Dendritic cell treated with granulocyte-macrophage colony-stimulating factor and Interleukin-4, amounts not matched to agents 40 ng/mL and 50 ng/mL, for 4 days (primary cell): ENCODE measurements around the gene QRFP.

Source experiments
- H3K27ac Mint-ChIP-seq: one replicate; pipeline ENCODE4 v1.8.0; 2022; ENCODE audit warnings: mild to moderate bottlenecking, mixed read lengths
- H3K27me3 Mint-ChIP-seq: one replicate; pipeline ENCODE4 v1.8.0; 2022; ENCODE audit warnings: mild to moderate bottlenecking, mixed read lengths
- H3K36me3 Mint-ChIP-seq: one replicate; pipeline ENCODE4 v1.8.0; 2022; ENCODE audit warnings: low read depth, mixed read lengths
- H3K4me1 Mint-ChIP-seq: one replicate; pipeline ENCODE4 v1.8.0; 2022; ENCODE audit warnings: low read depth, mixed read lengths
- H3K4me3 Mint-ChIP-seq: one replicate; pipeline ENCODE4 v1.8.0; 2022; ENCODE audit warnings: mild to moderate bottlenecking, moderate library complexity, mixed read lengths
- H3K9me3 Mint-ChIP-seq: one replicate; pipeline ENCODE4 v1.8.0; 2022; ENCODE audit warnings: mixed read lengths
- intact Hi-C: fragments of 100-400 bp; cut with micrococcal nuclease; formaldehyde crosslinking; loops from one replicate; pipeline ENCODE4 v1.15.0; 2022

QRFP gene

DNA sequence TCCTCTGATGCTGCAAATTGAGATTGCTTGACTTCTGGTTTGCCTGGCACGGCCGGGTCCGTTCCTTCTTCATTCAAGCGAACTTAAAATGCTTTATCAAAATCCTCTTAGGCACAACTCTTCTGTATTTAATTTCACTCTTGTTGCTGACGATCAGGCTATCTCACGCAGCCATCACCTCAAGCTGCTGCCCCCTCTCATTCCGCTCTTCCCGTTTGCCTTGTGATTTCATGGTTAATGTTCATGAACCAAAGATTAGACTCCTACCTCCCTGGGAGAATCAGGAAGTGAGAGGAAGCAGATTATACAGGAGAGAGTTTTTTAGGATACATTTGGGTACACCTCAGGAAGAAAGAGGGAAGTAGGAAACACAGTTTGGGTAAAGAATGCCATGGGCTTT, 22.6 kb downstream of the QRFP start:
- no peak overlapping the region for H3K4me3 Mint-ChIP-seq
- intact Hi-C loops: no loop called here
- peaks cover 84% of the 10 kb centered on the region for H3K36me3 Mint-ChIP-seq
- H3K4me1 Mint-ChIP-seq: no peaks in the 10 kb centered on the region
- H3K9me3 Mint-ChIP-seq: no peaks in the 10 kb centered on the region
- H3K27me3 Mint-ChIP-seq: no peaks in the 10 kb centered on the region
- H3K27ac Mint-ChIP-seq: no peak overlapping the region

DNA sequence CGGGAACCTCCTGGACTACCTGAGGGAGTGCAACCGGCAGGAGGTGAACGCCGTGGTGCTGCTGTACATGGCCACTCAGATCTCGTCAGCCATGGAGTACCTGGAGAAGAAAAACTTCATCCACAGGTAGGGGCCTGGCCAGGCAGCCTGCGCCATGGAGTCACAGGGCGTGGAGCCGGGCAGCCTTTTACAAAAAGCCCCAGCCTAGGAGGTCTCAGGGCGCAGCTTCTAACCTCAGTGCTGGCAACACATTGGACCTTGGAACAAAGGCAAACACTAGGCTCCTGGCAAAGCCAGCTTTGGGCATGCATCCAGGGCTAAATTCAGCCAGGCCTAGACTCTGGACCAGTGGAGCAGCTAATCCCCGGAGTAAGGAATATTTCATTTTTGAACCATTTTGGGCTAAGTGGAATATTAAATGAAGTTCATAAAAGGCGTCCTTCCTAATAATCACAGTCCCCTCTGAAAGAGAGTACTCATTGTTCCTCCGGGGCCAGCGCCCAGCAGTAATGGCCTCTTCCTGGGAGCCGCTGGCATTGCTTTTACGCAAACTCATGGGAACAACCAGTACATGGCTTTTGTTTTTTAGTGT, 23.6 kb downstream of the QRFP start:
- Mint-ChIP-seq H3K27me3 (no peaks in the 10 kb centered on the region), H3K9me3 (no peaks in the 10 kb centered on the region), H3K27ac (no peak overlapping the region), H3K4me3 (no peak overlapping the region), H3K36me3 (peaks cover 81% of the 10 kb centered on the region), H3K4me1 (no peaks in the 10 kb centered on the region)
- intact Hi-C loops: no loop called here

DNA sequence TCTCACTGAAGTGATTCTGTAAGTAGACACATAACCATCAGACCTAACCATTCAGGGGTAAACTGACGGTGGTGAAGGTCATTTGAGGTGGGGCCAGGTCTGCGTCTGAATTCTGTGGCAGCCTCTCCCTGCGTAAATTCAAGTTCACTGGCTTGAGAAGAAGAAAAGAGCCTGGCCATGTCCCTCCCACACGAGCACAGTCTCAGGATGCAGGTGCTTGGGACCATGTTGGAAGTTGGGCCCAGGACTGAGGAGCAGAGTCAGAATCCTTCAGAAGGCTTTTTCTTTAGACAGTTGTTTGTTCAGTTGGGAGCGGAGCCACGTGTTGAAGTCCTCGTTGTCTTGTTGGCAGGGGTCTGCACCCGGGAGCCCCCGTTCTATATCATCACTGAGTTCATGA, 24.1 kb downstream of the QRFP start:
- H3K9me3 Mint-ChIP-seq: no peaks in the 10 kb centered on the region
- no peaks in the 10 kb centered on the region for H3K27me3 Mint-ChIP-seq
- no peak overlapping the region for H3K4me3 Mint-ChIP-seq
- no peaks in the 10 kb centered on the region for H3K4me1 Mint-ChIP-seq
- no peak overlapping the region for H3K27ac Mint-ChIP-seq
- H3K36me3 Mint-ChIP-seq: peaks cover 81% of the 10 kb centered on the region
- intact Hi-C loops: no loop called here

DNA sequence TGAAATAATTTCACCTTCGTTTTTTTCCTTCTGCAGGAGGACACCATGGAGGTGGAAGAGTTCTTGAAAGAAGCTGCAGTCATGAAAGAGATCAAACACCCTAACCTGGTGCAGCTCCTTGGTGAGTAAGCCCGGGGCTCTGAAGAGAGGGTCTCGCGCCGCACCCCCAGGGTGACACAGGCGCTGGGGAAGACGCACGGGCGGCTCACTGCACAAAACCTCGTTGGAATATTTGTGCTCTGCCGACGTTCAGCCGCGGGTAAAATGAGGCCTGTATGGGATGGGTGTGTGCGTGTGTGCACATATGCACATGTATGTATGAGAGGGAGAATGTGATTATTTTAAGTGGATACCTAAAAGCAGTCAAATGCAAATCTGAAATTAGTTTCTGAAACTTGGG, 24.5 kb downstream of the QRFP start:
- H3K27me3 Mint-ChIP-seq: no peaks in the 10 kb centered on the region
- intact Hi-C loops: no loop called here
- peaks cover 78% of the 10 kb centered on the region for H3K36me3 Mint-ChIP-seq
- H3K4me1 Mint-ChIP-seq: no peaks in the 10 kb centered on the region
- H3K27ac Mint-ChIP-seq: no peak overlapping the region
- no peak overlapping the region for H3K4me3 Mint-ChIP-seq
- no peaks in the 10 kb centered on the region for H3K9me3 Mint-ChIP-seq

DNA sequence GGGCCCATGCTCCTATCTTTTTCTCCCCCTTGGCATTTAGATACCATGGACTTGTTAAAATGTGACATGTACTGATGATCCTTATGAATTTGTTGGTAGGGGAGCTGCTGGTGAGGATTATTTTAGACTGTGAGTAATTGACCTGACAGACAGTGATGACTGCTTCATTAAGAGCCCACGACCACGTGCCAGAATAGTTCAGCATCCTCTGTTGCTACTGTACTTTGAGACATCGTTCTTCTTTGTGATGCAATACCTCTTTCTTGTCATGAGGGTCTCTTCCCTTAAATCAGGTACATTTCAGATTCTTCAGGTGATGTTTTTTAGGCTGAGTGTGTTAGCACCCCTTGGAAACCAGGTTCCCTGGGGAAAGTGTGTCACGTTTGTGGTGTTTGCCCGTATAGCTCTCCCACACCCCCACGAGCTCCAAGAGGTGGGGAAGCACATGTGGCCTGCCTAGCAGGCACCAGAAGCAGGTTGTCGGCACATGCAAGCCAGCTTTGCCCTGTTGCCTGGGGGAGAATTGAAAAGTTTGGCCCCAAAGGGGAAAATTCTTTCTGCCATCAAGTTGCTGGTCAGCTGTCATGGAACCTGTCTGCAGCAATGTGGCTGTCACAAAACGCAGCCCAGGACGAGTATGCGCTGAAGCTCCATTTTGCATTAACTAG, 25.1 kb downstream of the QRFP start:
- H3K27ac Mint-ChIP-seq: no peak overlapping the region

DNA sequence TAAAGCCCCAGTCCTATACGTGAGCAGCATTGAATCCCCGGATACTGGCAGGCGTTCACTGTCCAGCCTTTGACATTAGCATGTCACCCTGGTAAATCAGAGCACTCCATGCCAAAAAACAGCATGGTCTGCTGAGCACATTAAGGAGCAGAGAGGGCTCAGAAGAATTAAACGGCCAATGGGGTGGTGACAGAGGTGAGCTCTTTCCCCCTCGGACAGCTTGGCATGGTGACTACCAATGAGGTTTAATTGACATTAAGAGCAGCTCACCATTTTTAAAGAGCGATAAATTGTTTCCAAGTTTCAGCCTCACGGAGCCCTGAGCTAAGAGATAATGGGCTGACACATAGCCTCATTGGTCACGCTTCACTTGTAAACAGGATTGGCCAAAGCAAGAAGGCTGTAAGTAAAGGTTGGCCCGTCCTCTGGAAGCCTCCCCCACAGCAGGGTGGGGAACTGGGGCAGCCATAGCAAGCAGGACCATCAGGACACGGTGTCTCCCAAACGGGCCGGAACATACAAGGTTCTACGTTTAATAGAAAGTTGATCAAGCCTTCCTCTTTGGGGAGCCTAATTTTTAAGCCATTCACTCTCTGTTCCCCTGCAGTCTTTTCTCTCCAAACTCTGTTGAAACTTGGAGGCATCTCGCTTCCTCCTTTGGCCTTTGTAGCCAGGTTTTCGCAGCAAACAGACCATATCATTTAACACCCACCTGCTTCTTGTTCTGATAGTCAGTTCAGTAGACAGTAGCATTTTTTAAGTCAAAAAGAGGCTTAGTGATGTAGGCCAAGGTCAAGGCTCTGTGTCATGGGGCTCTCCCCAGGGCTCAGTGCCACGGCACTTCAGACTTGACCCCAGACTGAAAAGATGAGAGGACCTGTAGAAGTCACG, 25.9 kb downstream of the QRFP start:
- H3K27me3 Mint-ChIP-seq: no peaks in the 10 kb centered on the region
- intact Hi-C loops: no loop called here
- no peak overlapping the region for H3K4me3 Mint-ChIP-seq
- peaks cover 67% of the 10 kb centered on the region for H3K36me3 Mint-ChIP-seq
- H3K9me3 Mint-ChIP-seq: no peaks in the 10 kb centered on the region
- H3K4me1 Mint-ChIP-seq: peaks cover 5% of the 10 kb centered on the region
- no peak overlapping the region for H3K27ac Mint-ChIP-seq

More for the DNA sequence above, 25.1 kb downstream of the QRFP start:
- Mint-ChIP-seq H3K36me3 (peaks cover 72% of the 10 kb centered on the region), H3K4me3 (no peak overlapping the region), H3K4me1 (no peaks in the 10 kb centered on the region), H3K27me3 (no peaks in the 10 kb centered on the region), H3K9me3 (no peaks in the 10 kb centered on the region)
- intact Hi-C loops: no loop called here

DNA sequence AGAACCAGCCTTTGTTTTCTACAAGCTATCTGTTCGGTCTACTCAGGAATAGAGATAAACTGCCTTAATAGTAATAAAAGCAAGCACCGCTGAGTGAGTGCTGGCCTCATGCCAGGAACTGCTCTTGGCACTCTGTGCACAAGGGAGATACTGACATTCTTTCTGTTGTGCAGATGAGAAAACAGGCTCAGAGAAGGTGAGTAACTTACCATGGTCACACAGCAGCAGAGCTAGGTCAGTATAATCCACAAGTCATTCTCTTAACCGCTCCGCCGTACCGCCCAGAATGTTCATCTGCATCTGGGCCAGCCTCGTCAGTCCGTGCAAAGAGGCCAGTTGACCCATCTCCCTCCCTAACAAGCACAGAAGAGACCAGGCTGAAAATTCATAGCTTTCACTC, 27.4 kb downstream of the QRFP start:
- intact Hi-C loops: no loop called here
- Mint-ChIP-seq H3K9me3 (no peaks in the 10 kb centered on the region), H3K36me3 (peaks cover 66% of the 10 kb centered on the region), H3K4me3 (no peak overlapping the region), H3K27ac (no peak overlapping the region), H3K27me3 (no peaks in the 10 kb centered on the region), H3K4me1 (peaks cover 5% of the 10 kb centered on the region)

DNA sequence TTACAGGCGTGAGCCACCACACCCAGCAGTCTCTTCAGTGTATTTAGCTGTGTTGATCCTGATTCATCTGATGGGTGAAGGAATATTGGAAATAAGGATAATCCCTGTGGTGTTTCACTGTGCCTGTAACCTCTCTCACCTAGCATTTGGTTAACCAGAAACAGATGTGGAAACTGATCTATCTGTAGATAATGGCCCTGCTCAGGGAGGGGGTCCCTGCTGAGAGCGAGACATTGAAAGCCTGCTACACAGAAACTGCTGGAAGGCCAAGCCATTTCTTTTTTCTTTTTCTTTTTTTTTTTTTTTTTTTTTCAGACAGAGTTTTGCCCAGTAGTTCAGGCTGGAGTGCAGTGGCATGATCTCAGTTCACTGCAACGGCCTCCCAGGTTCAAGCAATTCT, 28.4 kb downstream of the QRFP start:
- intact Hi-C loops: no loop called here
- Mint-ChIP-seq H3K4me1 (peaks cover 5% of the 10 kb centered on the region), H3K4me3 (no peak overlapping the region), H3K9me3 (no peaks in the 10 kb centered on the region), H3K27ac (no peak overlapping the region), H3K36me3 (peaks cover 60% of the 10 kb centered on the region), H3K27me3 (no peaks in the 10 kb centered on the region)

DNA sequence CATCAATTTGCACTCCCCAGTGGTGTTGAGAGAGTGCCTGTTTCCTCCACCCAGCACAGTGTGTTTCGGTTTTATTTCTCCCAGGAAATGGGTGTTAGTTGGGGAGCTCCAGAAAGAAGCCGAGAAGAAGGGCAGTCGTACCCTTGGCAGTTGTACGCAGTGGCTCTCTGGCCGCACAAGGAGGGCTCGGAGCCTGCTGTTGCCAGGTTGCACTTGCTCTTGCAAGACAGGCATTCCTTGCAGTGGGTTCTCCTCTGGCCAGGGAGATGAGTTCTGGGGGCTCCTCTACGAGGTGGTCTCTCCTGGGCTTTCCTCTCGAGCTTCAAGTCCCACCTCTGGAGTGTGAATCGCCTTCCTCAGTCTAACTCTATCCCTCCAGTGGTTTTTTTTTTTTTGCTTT, 29.1 kb downstream of the QRFP start:
- intact Hi-C loops: loop anchor here (2.0 kb wide), 1 partner anchor 179 kb away; no protein-coding TSS in a partner anchor
- no peaks in the 10 kb centered on the region for H3K27me3 Mint-ChIP-seq
- H3K36me3 Mint-ChIP-seq: peaks cover 60% of the 10 kb centered on the region
- H3K9me3 Mint-ChIP-seq: no peaks in the 10 kb centered on the region
- H3K4me3 Mint-ChIP-seq: no peak overlapping the region
- no peak overlapping the region for H3K27ac Mint-ChIP-seq
- H3K4me1 Mint-ChIP-seq: peaks cover 5% of the 10 kb centered on the region

DNA sequence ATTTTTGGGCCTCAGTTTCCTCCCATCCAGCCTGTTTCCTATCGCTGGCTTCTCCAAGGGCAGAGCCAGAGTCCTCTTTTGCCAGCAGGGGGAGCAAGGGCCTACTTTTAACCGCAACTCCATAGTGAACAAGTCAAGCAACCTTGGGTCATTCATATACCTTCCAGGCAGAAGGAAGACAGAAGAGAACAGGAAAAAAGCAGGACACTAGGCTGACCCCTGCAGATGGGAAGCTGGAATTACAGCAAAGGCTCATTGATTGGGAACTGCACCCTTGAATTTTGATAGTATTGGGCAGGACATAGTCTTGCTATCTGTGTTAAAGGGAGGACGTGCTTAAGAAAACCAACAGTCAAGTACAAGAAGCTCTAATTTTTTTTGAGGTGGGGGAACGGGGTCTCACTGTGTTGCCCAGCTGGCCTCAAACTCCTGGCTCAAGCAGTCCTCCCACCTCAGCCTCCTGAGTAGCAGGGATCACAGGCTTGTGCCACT, 30.1 kb downstream of the QRFP start:
- H3K27ac Mint-ChIP-seq: no peak overlapping the region
- peaks cover 56% of the 10 kb centered on the region for H3K36me3 Mint-ChIP-seq
- H3K4me3 Mint-ChIP-seq: no peak overlapping the region
- H3K27me3 Mint-ChIP-seq: no peaks in the 10 kb centered on the region
- intact Hi-C loops: loop anchor here (1.0 to 2.0 kb wide), 2 partner anchors 132 to 180 kb away; no protein-coding TSS in a partner anchor
- peaks cover 5% of the 10 kb centered on the region for H3K4me1 Mint-ChIP-seq
- no peaks in the 10 kb centered on the region for H3K9me3 Mint-ChIP-seq

DNA sequence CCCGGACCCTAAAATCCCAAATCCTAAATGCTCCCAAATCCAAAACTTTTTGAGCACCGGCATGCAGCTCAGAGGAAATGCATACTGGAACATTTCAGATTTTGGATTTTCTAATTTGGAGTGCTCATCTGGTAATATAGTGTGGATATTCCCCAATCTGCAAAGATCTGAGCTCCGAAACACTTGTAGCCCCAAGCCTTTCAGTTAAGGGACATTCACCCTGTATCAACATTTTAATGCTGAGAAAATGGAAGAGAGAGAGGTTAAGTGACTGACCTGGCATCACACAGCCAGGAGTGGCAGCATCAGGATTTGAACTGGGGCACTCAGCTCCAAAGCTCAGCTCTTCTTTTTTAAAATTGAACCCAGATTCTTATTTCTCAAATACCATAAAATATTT, 30.7 kb downstream of the QRFP start:
- intact Hi-C loops: loop anchor here (1.0 to 2.0 kb wide), 2 partner anchors 132 to 181 kb away; no protein-coding TSS in a partner anchor
- H3K27me3 Mint-ChIP-seq: no peaks in the 10 kb centered on the region
- H3K9me3 Mint-ChIP-seq: no peaks in the 10 kb centered on the region
- peaks cover 5% of the 10 kb centered on the region for H3K4me1 Mint-ChIP-seq
- no peak overlapping the region for H3K27ac Mint-ChIP-seq
- H3K36me3 Mint-ChIP-seq: peaks cover 51% of the 10 kb centered on the region
- no peak overlapping the region for H3K4me3 Mint-ChIP-seq

DNA sequence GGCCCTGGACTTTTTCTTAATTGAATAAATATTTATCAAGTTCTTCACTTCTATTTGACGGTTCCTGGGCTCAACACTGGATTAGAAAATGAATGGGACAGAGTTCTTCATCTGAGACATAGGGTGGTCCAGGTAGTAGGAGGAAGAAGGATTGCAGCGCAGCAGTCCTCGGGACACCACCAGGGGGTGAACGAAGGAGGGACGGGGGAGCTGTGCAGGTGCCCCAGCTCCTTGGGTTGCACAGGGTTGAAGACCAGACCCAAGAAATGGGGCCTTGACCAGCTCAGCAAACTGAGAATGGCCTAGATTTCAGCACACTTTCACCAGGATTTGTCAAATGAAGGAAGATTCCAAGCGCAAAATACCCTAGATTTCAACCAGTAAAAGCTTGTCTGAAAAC, 32.1 kb downstream of the QRFP start:
- H3K9me3 Mint-ChIP-seq: no peaks in the 10 kb centered on the region
- intact Hi-C loops: no loop called here
- peaks cover 64% of the 10 kb centered on the region for H3K36me3 Mint-ChIP-seq
- no peaks in the 10 kb centered on the region for H3K27me3 Mint-ChIP-seq
- H3K27ac Mint-ChIP-seq: no peak overlapping the region
- peaks cover 5% of the 10 kb centered on the region for H3K4me1 Mint-ChIP-seq
- no peak overlapping the region for H3K4me3 Mint-ChIP-seq

DNA sequence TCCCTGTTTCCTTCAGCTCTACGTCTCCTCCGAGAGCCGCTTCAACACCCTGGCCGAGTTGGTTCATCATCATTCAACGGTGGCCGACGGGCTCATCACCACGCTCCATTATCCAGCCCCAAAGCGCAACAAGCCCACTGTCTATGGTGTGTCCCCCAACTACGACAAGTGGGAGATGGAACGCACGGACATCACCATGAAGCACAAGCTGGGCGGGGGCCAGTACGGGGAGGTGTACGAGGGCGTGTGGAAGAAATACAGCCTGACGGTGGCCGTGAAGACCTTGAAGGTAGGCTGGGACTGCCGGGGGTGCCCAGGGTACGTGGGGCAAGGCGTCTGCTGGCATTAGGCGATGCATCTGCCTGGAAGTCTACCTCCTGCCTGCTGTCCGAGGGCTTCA, 33.9 kb downstream of the QRFP start:
- Mint-ChIP-seq H3K36me3 (peaks cover 68% of the 10 kb centered on the region), H3K4me3 (no peak overlapping the region), H3K27ac (no peak overlapping the region), H3K27me3 (no peaks in the 10 kb centered on the region), H3K9me3 (no peaks in the 10 kb centered on the region), H3K4me1 (peaks cover 5% of the 10 kb centered on the region)
- intact Hi-C loops: loop anchor here (1.0 to 2.0 kb wide), 3 partner anchors 92 to 161 kb away; no protein-coding TSS in a partner anchor

DNA sequence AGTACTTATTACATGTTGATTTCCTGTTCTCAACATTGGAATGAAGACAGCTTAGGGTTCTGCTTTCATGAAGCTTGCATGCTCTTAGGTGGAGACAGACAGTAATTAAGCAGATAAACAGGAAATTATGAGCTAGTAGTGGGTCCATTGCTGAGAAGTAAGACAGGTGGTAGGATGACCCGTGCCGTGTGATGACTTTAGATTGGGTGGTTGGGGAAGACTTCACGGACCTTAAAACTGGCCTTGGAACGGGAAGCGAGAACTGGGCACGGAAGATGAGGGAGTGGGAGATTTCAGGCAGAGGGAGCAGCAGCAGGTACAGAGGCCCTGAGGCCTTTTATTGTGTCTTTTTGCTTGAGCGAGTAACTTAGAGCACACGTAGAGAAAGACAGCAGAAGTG, 34.4 kb downstream of the QRFP start:
- no peaks in the 10 kb centered on the region for H3K27me3 Mint-ChIP-seq
- peaks cover 70% of the 10 kb centered on the region for H3K36me3 Mint-ChIP-seq
- peaks cover 5% of the 10 kb centered on the region for H3K4me1 Mint-ChIP-seq
- intact Hi-C loops: loop anchor here (2.0 kb wide), 2 partner anchors 91 to 155 kb away; no protein-coding TSS in a partner anchor
- H3K9me3 Mint-ChIP-seq: no peaks in the 10 kb centered on the region
- no peak overlapping the region for H3K27ac Mint-ChIP-seq
- no peak overlapping the region for H3K4me3 Mint-ChIP-seq
